ENCODE measurements around the gene PSD4. TPM values are rescaled to one million over a fixed set of nuclear protein-coding genes. Genes with fewer than 3 reads are reported as not detected.
A peak's percentile ranks its signal among the peaks of the same experiment; 100 is the strongest.

Gene PSD4
- total and polyA plus RNA-seq, 10 of the 15 experiments (the other 5 are each of a cell fraction or from before 2014, with no cell fraction given), result 0.68 to 114 (median 35.1) TPM

GRCh38 chr2:113175042-113175628 lies 1.4 kb downstream of the PSD4 start (continued):
- TF ChIP-seq, protein P1, sequence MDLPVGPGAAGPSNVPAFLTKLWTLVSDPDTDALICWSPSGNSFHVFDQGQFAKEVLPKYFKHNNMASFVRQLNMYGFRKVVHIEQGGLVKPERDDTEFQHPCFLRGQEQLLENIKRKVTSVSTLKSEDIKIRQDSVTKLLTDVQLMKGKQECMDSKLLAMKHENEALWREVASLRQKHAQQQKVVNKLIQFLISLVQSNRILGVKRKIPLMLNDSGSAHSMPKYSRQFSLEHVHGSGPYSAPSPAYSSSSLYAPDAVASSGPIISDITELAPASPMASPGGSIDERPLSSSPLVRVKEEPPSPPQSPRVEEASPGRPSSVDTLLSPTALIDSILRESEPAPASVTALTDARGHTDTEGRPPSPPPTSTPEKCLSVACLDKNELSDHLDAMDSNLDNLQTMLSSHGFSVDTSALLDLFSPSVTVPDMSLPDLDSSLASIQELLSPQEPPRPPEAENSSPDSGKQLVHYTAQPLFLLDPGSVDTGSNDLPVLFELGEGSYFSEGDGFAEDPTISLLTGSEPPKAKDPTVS (IDR thresholded peaks at IDR 0.05; ENCODE audit: low read depth, low read length), result no peak
- TF ChIP-seq SIN3A (IDR thresholded peaks at IDR 0.05; ENCODE audit: low read depth, low read length), result no peak; the same call in 1 of the 2 replicates
- no peak for TF ChIP-seq RFX5 (IDR thresholded peaks at IDR 0.05; ENCODE audit: low read depth, low read length)
- TF ChIP-seq IKZF1 (conservative IDR thresholded peaks at IDR 0.05), result peak; percentile 79
- TF ChIP-seq FOS (IDR thresholded peaks at IDR 0.05; ENCODE audit: borderline replicate concordance, extremely low read depth, insufficient read length), result no peak
- TF ChIP-seq CHD4 (IDR thresholded peaks at IDR 0.05), result no peak
- TF ChIP-seq EP300 (IDR thresholded peaks at IDR 0.05; ENCODE audit: borderline replicate concordance in 1 of 2, control insufficient read depth in 1 of 2, low read depth in 2 of 2, low read length in 2 of 2), result peak; percentile 76 to 86
- no peak for TF ChIP-seq NR2C1 (IDR thresholded peaks at IDR 0.05)
- TF ChIP-seq, protein P2, sequence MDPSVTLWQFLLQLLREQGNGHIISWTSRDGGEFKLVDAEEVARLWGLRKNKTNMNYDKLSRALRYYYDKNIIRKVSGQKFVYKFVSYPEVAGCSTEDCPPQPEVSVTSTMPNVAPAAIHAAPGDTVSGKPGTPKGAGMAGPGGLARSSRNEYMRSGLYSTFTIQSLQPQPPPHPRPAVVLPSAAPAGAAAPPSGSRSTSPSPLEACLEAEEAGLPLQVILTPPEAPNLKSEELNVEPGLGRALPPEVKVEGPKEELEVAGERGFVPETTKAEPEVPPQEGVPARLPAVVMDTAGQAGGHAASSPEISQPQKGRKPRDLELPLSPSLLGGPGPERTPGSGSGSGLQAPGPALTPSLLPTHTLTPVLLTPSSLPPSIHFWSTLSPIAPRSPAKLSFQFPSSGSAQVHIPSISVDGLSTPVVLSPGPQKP (IDR thresholded peaks at IDR 0.05; ENCODE audit: low read depth, low read length), result 0 out of 2 replicates have a peak, but pooled peaks have one; percentile 44
- peak; percentile 24; the same call in 1 of the 2 replicates for TF ChIP-seq SMC3 (IDR thresholded peaks at IDR 0.05; ENCODE audit: borderline replicate concordance, low read length)
- peak; percentile 89 for TF ChIP-seq NFIC (IDR thresholded peaks at IDR 0.05; ENCODE audit: low read depth, low read length)
- peak; percentile 47; the same call in 1 of the 2 replicates for TF ChIP-seq IRF5 (IDR thresholded peaks at IDR 0.05; ENCODE audit: borderline replicate concordance)
- TF ChIP-seq, protein P3, sequence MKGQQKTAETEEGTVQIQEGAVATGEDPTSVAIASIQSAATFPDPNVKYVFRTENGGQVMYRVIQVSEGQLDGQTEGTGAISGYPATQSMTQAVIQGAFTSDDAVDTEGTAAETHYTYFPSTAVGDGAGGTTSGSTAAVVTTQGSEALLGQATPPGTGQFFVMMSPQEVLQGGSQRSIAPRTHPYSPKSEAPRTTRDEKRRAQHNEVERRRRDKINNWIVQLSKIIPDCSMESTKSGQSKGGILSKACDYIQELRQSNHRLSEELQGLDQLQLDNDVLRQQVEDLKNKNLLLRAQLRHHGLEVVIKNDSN (IDR thresholded peaks at IDR 0.05; ENCODE audit: borderline replicate concordance, extremely low read length, insufficient read depth, low read depth, low read length), result no peak
- TF ChIP-seq NFYB (IDR thresholded peaks at IDR 0.05; ENCODE audit: insufficient read depth, low read depth, low read length), result no peak
- TF ChIP-seq NR2F1 (conservative IDR thresholded peaks at IDR 0.05), result peak; percentile 56; the same call in 1 of the 2 replicates
- TF ChIP-seq MYC (IDR thresholded peaks at IDR 0.05; ENCODE audit: insufficient read depth, insufficient read length, insufficient replicate concordance, low read length, severe bottlenecking), result no peak
- peak; percentile 98 for TF ChIP-seq RUNX3 (IDR thresholded peaks at IDR 0.05; ENCODE audit: low read length)
- no peak for TF ChIP-seq ESRRA (IDR thresholded peaks at IDR 0.05; ENCODE audit: low read length)
- peak; percentile 87 for TF ChIP-seq YY1 (IDR thresholded peaks at IDR 0.05; ENCODE audit: low read depth, low read length)
- TF ChIP-seq CREB1 (IDR thresholded peaks at IDR 0.05; ENCODE audit: low read depth), result peak; percentile 84
- no peak for TF ChIP-seq ZBTB4 (CRISPR knock-in tag; IDR thresholded peaks at IDR 0.05)
- TF ChIP-seq MEF2A (IDR thresholded peaks at IDR 0.05; ENCODE audit: insufficient read depth, low read depth, low read length), result peak; percentile 75; the same call in 1 of the 2 replicates

Data from GM12878 (cell line).